HEK293T (cell line): ENCODE data around the gene GTSE1.

ENCODE experiments used
- CTCF ChIA-PET: fragments of 350-600 bp; formaldehyde crosslinking; extraction: SDS; loops from one replicate; lab custom pipeline; 2021; ENCODE audit warnings: antibody characterized with exemption, inconsistent platforms; lab: Yijun Ruan, JAX
- POLR2A ChIA-PET: fragments of 350-600 bp; formaldehyde crosslinking; extraction: SDS; loops from one replicate; lab custom pipeline; 2020; ENCODE audit warnings: antibody characterized with exemption, inconsistent platforms; lab: Yijun Ruan, JAX
- DNase-seq: peaks from one replicate; pipeline ENCODE4 v3.0.0; 2012; ENCODE audit warnings: mixed read lengths; ENCODE audit errors: extremely low spot score
- ARNT ChIP-seq: fragments of 450-650 bp; IDR thresholded peaks from 2 replicates; pipeline ENCODE4 v1.6.1; 2017; ENCODE audit warnings: mild to moderate bottlenecking
- BHLHE40 ChIP-seq: fragments of 450-650 bp; IDR thresholded peaks from 2 replicates; pipeline ENCODE4 v1.6.1; 2016; ENCODE audit warnings: mild to moderate bottlenecking, moderate library complexity, borderline replicate concordance
- CTBP1 ChIP-seq: fragments of 450-650 bp; IDR thresholded peaks from 2 replicates; pipeline ENCODE4 v1.6.1; 2016; ENCODE audit warnings: borderline replicate concordance
- ELF4 ChIP-seq: fragments of 450-650 bp; IDR thresholded peaks from 2 replicates; pipeline ENCODE4 v1.6.1; 2017; ENCODE audit warnings: antibody characterized with exemption
- FOXA1 ChIP-seq: fragments of 450-650 bp; IDR thresholded peaks from 2 replicates; pipeline ENCODE4 v1.6.1; 2016; ENCODE audit warnings: mild to moderate bottlenecking
- FOXK2 ChIP-seq: fragments of 450-650 bp; IDR thresholded peaks from 2 replicates; pipeline ENCODE4 v1.6.1; 2016; ENCODE audit warnings: mild to moderate bottlenecking
- FOXM1 ChIP-seq: fragments of 450-650 bp; IDR thresholded peaks from 2 replicates; pipeline ENCODE4 v1.6.1; 2017; ENCODE audit warnings: mild to moderate bottlenecking, borderline replicate concordance
- HDGF ChIP-seq: fragments of 450-650 bp; IDR thresholded peaks from 2 replicates; pipeline ENCODE4 v1.6.1; 2017; ENCODE audit warnings: antibody characterized with exemption, borderline replicate concordance
- L3MBTL2 ChIP-seq: fragments of 450-650 bp; conservative IDR thresholded peaks from 2 replicates; pipeline ENCODE4 v1.6.1; 2016; ENCODE audit warnings: mild to moderate bottlenecking
- LEF1 ChIP-seq: fragments of 450-650 bp; IDR thresholded peaks from 2 replicates; pipeline ENCODE4 v1.6.1; 2017; ENCODE audit warnings: mild to moderate bottlenecking, borderline replicate concordance
- NFRKB ChIP-seq: fragments of 450-650 bp; IDR thresholded peaks from 2 replicates; pipeline ENCODE4 v1.6.1; 2016; ENCODE audit warnings: mild to moderate bottlenecking, moderate library complexity
- SP1 ChIP-seq: fragments of 450-650 bp; IDR thresholded peaks from 2 replicates; pipeline ENCODE4 v1.6.1; 2017
- SUZ12 ChIP-seq: fragments of 450-650 bp; IDR thresholded peaks from 2 replicates; pipeline ENCODE4 v1.6.1; 2016; ENCODE audit warnings: mild to moderate bottlenecking
- TARDBP ChIP-seq: fragments of 450-650 bp; IDR thresholded peaks from 2 replicates; pipeline ENCODE4 v1.6.1; 2016
- ZNF384 ChIP-seq: fragments of 450-650 bp; IDR thresholded peaks from 2 replicates; pipeline ENCODE4 v1.6.1; 2016
- TF ChIP-seq, protein P1 (sequence below): fragments of 450-650 bp; IDR thresholded peaks from 2 replicates; pipeline ENCODE4 v1.6.1; 2016

The GTSE1 gene

DNA sequence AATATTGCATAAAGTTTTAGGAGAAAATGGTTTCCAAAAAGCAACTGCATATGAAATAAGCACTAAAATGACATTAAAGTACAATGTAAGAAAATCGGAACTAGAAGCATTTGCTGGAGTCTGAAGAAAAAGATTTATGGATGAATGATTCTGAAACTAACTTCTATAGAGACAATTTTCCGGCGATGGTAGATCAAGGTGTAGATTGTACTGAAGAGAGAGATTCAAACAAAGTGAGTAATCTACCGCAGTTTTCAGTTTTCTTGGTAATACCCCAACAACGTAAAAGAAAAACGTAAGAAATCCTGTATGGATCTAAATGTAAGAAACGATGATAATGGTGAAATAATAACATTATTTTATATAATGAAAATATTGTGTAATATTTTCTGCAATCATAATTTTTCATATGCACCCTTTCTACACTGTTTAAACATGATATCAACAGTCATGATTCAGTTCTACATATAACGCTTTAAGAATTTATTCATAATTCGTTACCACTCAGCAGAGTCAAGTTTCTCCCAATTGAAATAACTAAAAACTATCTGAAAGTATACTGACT lies 44.8 kb upstream of the GTSE1 start:
- CTCF ChIA-PET: no interaction called here
- no peak for DNase-seq
- TF ChIP-seq FOXM1: no peak
- no peak for TF ChIP-seq NFRKB
- no peak for TF ChIP-seq LEF1
- TF ChIP-seq SP1: no peak
- TF ChIP-seq ZNF384: no peak
- TF ChIP-seq BHLHE40: no peak
- TF ChIP-seq ELF4: no peak
- TF ChIP-seq SUZ12: no peak
- TF ChIP-seq L3MBTL2: no peak
- no peak for TF ChIP-seq ARNT
- TF ChIP-seq FOXK2: no peak
- POLR2A ChIA-PET: no interaction called here

DNA sequence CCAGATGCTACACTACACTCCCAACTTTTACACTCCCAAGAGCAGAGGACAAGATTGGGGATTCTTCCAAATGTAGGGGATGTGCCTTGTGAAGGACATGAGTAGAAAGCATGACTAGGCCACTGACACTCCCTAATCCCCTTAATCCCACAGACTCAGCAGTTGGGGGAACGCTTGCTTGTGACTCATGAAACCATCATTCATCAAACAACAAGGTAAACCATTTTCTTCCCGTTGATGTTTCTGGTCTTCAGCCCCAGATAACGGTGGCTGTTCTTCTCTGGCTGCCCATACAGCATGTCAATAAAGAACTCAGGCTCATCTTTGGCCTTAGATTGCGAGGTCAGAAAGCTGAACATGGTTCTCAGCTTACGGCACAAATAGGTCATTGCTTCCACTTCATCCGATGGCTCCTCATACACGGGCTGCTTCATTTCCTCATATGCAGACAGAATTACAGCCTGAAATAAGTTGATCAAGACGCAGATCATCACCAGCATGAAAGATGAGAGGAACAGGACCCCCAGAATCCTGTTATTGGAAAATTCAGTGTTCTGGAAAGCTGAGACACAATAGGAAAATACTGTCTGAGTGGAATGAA lies 40.2 kb upstream of the GTSE1 start:
- TF ChIP-seq FOXA1 (no peak), CTBP1 (no peak), TARDBP (no peak), BHLHE40 (no peak), LEF1 (no peak), FOXM1 (no peak), HDGF (no peak), ZNF384 (no peak), ELF4 (no peak), NFRKB (no peak), L3MBTL2 (no peak), SUZ12 (no peak), ARNT (no peak)
- TF ChIP-seq, protein P1, sequence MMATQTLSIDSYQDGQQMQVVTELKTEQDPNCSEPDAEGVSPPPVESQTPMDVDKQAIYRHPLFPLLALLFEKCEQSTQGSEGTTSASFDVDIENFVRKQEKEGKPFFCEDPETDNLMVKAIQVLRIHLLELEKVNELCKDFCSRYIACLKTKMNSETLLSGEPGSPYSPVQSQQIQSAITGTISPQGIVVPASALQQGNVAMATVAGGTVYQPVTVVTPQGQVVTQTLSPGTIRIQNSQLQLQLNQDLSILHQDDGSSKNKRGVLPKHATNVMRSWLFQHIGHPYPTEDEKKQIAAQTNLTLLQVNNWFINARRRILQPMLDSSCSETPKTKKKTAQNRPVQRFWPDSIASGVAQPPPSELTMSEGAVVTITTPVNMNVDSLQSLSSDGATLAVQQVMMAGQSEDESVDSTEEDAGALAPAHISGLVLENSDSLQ: no peak
- ChIA-PET POLR2A (no interaction called here), CTCF (no interaction called here)
- no peak for DNase-seq

DNA sequence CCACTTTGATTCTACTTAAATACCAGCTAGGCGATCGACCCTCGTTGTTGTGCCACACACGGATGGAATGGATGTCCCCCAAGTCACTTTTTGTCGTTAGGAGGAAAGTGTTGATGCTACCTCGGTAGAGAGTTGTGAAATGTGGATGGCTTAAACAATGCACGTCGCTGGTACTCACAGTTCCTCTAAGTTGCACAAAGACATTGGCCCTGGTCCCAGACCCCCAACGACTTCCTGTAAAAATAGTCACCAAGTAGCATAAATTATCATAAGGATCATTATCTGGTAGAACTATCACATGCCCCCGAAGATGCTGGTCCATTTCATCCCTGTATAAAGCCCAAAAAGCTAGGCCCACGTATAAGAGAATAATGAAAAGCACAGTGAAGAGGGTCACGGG lies 37.3 kb upstream of the GTSE1 start:
- CTCF ChIA-PET: interaction anchor here (0.5 kb wide), 1 partner anchor 59 kb away, joined by 3 read pairs; no protein-coding TSS in a partner anchor
- DNase-seq: no peak
- POLR2A ChIA-PET: interaction anchor here (1.8 kb wide), 1 partner anchor 9 kb away, joined by 4 read pairs; the partner anchor contains the start of gene CDPF1
- TF ChIP-seq HDGF (no peak), CTBP1 (no peak), ZNF384 (no peak), NFRKB (no peak), ELF4 (no peak), FOXA1 (no peak), FOXM1 (no peak), L3MBTL2 (no peak), ARNT (no peak), TARDBP (no peak)
- TF ChIP-seq, protein P1: no peak

DNA sequence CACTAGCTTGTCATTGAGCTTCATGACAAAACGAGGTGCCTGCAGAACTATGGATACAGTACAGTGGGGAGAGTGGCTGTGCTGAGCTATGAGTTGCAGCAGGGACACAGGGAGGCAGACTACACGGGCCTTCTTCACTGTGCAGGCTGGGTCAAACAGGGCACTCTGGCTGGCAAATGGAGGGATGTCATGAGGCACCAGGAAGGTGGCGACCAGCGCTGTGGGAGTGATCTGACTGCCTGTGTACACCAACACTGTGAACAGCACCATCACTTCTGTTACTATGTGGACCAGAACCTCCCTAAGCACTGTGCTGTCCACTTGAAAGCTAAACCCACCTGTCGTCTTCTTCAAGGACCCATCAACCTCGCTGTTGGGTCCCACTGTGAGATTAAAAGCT lies 36.6 kb upstream of the GTSE1 start:
- ChIA-PET CTCF (interaction anchor here (0.5 to 0.6 kb wide), 2 partner anchors 59 to 128 kb away, joined by 3 read pairs; no protein-coding TSS in a partner anchor), POLR2A (interaction anchor here (1.8 kb wide), 1 partner anchor 10 kb away, joined by 4 read pairs; the partner anchor contains the start of gene CDPF1)
- TF ChIP-seq BHLHE40: no peak
- no peak for TF ChIP-seq FOXM1
- no peak for TF ChIP-seq SP1
- TF ChIP-seq TARDBP: no peak
- TF ChIP-seq, protein P1: no peak
- TF ChIP-seq SUZ12: no peak
- TF ChIP-seq ARNT: no peak
- no peak for TF ChIP-seq LEF1
- no peak for TF ChIP-seq NFRKB
- no peak for TF ChIP-seq L3MBTL2
- no peak for TF ChIP-seq ELF4
- no peak for TF ChIP-seq HDGF
- TF ChIP-seq CTBP1: no peak
- no peak for DNase-seq

DNA sequence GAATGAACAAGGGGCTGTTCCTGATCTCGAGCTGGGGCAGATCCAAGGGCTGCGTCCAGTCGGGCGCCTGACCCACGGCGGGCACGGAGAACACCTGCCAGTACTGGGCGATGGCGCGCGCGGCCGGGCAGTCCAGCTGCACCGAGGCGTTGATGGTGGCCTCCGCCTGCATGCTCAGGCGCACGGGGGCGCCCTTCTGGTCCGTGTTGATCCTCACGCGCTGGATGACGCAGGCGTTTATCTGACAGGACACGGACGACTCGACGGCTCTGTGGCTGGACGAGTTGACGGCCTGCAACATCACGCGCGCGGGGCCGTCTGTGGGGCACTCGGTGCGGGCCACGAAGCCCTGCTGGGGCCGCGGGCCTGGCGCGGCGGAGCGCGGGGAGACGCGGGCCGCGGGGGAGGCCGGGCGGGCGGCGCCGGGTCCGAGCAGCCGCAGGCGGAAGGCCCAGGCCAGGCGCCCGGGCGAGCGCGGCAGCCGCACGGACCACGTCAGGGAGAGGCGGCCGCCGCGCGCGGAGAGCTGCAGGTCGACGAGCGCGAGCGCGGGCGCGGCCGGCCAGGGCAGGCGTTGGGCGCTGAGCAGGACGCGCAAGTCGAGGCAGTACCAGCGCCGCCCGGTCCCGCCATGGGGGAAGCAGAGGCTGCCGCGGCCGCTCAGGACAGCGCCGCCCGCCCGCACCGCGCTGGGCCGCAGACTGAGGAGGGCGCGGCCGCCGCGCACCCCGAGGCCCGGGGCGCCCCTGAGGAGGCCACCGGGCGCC lies 34.0 kb upstream of the GTSE1 start:
- TF ChIP-seq BHLHE40 (no peak), LEF1 (no peak), ELF4 (no peak), ZNF384 (no peak), CTBP1 (no peak), L3MBTL2 (no peak), FOXA1 (no peak), HDGF (no peak), SP1 (no peak), FOXK2 (no peak), ARNT (no peak), FOXM1 (no peak), SUZ12 (no peak)
- TF ChIP-seq, protein P1: no peak
- no peak for DNase-seq
- ChIA-PET CTCF (no interaction called here), POLR2A (no interaction called here)
